HG03558 (cell line): ENCODE data around the gene CCDC157.
A peak's percentile ranks its signal among the peaks of the same experiment; 100 is the strongest.

ENCODE experiments used
- ATAC-seq: cut with Tn5 transposase; IDR thresholded peaks from one replicate; pipeline ENCODE4 v1.9.1; 2021; ENCODE audit warnings: moderate number of reproducible peaks; ENCODE audit not compliant: unreplicated experiment; ENCODE audit errors: extremely low read depth

The CCDC157 gene

GRCh38 chr22:30356449-30357235 lies at the start of gene CCDC157, which contains the start of gene SF3A1:
TSS of gene CCDC157 (plus strand) at chr22:30357007. CDS start at chr22:30366001, 8,994 bp downstream.
TSS of gene SF3A1 (minus strand) at chr22:30356894. CDS start at chr22:30356792, 102 bp downstream.
- ATAC-seq = peak; percentile 59

- no peak for ATAC-seq
Measured at GRCh38 chr22:30307041-30307574, 49.7 kb upstream of the CCDC157 start.

GRCh38 chr22:30308093-30308492 lies 48.7 kb upstream of the CCDC157 start:
- ATAC-seq = no peak

GRCh38 chr22:30308518-30309230 lies 48.1 kb upstream of the CCDC157 start:
- ATAC-seq = no peak

GRCh38 chr22:30309951-30310741 lies 46.7 kb upstream of the CCDC157 start:
- ATAC-seq = no peak

GRCh38 chr22:30310881-30311771 lies 45.7 kb upstream of the CCDC157 start:
- ATAC-seq = no peak

DNA sequence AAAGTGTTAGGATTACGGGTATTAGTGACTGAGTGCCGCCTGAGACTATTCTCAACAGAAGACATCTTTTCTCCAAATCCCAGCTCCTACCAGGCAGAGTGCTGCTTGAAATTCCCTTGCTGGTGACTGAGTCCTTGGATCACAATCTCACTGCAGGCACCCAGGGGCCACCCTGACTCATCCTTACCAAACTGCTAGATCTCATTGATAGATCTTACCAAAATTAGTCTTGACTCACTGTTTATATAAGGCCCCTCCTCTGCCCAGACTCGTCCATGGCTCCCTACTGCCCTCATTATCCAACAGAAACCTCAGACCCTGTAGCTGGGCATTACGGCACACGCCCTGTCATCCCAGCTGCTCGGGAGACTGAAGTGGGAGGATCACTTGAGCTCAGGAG lies 44.8 kb upstream of the CCDC157 start:
- ATAC-seq = no peak

- ATAC-seq = no peak
Measured at GRCh38 chr22:30313527-30314363, 43.1 kb upstream of the CCDC157 start.

DNA sequence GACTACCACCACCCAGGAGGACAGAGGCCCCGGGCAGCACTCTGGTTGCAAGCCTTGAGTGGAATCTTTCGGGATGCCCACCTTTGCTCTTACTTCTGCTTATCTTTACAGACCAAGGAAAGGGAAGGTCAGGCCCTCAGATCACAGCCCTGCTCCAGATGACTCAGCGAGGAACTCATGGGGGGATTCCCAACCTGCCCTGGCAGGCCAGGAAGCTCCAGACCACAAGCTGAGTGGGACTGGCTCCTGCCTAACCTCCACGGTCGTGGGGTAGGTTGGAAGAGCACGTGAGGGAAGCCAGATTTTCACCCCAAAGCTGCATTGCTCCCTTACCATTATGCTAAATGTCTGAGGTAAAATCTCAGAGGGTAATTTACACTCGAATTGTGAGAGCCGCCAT lies 41.9 kb upstream of the CCDC157 start:
- no peak for ATAC-seq

GRCh38 chr22:30315962-30316576 lies 40.7 kb upstream of the CCDC157 start:
- ATAC-seq = no peak

GRCh38 chr22:30317778-30318177 lies 39.0 kb upstream of the CCDC157 start:
- ATAC-seq = no peak

DNA sequence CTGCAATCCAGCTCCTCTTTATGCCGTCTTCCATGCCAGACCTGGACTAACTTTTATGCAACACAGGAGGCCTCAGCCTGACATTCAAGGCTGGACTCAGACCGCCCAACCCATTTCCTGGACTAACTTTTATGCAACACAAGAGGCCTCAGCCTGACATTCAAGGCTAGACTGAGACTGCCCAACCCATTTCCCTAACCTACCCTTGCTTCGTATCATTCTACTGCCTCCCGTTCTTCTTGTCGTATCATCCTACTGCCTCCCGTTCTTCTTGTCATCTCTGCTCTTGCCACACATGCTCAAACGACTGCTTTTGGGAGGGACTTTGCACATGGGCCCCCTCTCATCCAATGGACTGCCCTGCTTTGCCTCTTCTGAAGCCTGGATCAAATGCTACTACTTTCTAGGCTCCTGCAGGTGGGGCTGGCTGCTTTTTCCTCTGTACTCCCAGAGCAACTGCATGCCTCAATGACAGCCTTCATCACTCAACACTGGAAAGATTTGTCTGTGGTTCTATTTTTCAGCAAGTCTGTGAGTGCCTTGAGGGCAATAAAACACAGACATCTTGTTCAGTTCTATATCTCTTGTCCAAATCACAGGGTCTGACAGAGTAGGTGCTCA lies 37.9 kb upstream of the CCDC157 start:
- ATAC-seq = no peak

GRCh38 chr22:30320021-30320556 lies 36.7 kb upstream of the CCDC157 start:
- ATAC-seq = no peak

DNA sequence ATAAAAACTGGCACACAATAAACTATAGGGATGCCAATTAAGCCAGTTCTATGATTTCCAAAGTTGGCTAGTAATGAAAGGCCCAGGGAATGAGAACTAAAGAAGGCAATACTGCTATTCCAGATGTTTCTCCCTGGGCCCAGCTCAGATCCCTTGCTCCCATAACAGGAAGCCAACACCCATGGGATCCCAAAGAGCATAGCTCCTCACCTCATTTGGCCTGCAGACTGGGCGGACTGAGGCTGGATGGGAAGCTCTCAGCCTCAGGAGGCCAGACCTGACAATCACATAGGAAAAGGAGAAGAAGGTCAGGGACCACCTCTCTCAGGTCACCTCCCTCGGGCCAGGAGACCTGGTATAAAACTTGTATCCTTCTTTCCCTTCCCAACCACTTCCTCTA lies 35.3 kb upstream of the CCDC157 start:
- no peak for ATAC-seq

DNA sequence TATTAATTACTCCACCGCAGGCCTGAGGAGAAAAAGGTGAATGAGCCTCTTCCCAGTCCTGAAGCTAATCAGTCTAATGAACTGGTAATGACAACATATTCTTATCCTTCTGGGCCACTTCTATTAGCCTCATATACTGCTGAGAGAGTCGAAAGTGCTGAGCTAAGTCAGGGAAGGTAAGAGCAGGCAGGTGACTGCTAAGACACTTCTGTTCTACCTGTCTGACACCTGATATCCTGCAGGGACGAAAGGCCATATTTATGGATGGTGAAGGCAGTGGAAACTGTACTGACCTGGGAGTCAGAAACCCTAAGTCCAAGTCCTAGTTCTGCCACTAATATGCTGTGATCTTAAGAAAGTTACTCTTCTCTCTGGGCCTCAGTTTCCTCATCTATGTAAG lies 33.6 kb upstream of the CCDC157 start:
- ATAC-seq = no peak

GRCh38 chr22:30324014-30324730 lies 32.6 kb upstream of the CCDC157 start:
- ATAC-seq = no peak
